ENCODE data around the gene PI4K2A.

PI4K2A gene

DNA sequence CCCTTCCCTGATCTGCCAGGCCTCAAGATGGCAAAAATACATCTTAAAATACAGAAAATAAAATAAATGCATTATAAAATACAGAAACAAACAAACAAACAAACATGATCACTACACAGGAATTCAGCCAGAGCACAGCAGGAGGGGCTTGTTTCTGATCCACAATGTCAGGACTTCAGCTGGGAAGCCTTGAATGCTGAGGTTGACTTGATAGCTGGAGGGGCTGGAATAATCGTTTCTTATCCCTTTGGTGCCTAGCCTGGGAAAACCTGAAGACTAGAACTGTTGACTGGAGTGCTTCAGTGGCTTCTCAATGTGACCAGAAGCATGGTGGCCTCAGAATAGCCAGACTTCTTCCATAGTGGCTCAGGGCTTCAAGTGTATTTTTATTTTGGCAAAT, 63.9 kb downstream of the PI4K2A start:
- no peak for DNase-seq (ENCODE audit: low read depth in 1 of 2, low spot score in 1 of 2)

DNA sequence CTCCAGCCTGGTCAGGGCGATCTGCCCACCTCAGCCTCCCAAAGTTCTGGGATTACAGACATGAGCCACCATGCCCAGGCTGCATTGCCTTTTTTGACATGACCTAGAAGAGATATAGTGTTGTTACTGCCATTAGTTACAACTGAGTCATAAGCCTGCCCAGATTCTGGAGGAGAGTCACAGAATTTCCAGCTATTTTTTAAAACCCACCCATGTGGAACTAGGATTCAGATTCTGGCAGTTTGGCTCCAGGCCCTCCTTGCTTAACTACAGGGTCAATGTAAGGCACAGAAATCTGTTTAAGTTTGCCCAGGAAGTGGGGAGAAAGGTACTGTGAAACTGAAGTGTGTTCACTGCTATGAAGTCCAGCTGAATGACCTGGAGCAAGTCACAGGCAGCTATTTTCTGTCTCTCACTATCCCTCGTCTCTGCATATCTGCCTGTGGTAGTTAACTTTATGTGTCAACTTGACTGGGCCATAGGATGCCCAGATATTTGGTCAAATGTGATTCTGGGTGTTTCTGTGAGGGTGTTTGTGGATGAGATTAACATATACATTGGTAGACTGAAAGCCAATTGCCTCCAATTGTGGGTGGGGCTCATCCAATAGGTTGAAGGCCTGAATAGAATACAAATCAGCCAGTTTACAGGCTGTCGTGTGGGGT, 64.7 kb downstream of the PI4K2A start:
- no peak for DNase-seq (ENCODE audit: low read depth in 1 of 2, low spot score in 1 of 2)

DNA sequence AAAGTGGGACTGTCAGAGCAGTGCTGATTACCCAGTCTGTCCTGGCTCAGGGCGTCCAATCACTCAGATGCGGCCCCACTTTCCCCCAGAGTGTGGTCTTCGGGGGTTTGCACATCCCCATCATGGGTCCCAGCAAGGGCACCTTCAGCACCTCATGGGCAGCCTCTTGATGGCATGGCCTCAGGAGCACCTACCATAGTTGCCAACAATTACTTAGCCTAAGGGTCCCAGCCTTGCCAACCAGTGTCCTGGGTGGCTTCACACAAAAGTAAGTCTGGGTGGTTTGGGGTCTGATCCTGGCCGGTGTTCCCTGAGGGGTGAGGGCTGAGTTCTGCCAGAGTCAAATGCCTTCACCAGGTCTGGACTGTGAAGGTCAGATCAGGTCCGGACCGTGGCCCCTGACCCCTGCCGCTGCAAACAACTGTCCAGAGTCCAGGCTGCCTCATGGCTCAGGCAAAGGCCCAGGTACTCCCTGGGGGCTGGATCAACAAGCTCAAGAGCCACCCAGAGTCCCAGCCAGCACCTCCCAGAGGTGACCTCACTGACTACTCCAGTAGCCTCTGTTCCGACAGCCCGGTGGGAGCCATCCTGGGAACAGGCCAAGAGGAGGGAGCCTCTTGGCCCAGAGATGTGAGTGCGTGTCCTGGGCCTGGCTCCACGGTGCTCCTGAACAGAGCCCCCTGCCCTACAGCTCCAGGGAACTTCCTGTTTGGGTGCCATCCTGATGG, 66.8 kb downstream of the PI4K2A start:
- DNase-seq (ENCODE audit: low read depth in 1 of 2, low spot score in 1 of 2): no peak

DNA sequence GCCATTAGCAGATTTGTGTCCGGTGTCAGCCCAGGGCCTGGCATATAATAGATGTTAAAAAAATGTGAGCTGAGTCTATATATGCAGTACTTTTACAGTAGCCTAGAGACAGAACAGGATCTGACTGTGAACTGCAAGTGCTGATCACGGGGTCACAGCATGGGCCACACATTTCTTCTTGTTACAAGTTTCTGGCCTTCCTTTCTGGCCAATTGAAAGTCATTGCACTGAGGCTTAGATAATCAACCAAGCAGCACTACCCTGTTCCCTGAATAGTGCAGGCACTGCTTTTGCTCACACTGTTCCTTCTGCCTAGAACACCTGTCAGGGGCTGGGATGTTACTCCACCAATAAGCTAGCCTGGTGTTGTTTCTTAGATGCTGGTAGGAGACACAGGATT, 67.7 kb downstream of the PI4K2A start:
- no peak for DNase-seq (ENCODE audit: low read depth in 1 of 2, low spot score in 1 of 2)

DNA sequence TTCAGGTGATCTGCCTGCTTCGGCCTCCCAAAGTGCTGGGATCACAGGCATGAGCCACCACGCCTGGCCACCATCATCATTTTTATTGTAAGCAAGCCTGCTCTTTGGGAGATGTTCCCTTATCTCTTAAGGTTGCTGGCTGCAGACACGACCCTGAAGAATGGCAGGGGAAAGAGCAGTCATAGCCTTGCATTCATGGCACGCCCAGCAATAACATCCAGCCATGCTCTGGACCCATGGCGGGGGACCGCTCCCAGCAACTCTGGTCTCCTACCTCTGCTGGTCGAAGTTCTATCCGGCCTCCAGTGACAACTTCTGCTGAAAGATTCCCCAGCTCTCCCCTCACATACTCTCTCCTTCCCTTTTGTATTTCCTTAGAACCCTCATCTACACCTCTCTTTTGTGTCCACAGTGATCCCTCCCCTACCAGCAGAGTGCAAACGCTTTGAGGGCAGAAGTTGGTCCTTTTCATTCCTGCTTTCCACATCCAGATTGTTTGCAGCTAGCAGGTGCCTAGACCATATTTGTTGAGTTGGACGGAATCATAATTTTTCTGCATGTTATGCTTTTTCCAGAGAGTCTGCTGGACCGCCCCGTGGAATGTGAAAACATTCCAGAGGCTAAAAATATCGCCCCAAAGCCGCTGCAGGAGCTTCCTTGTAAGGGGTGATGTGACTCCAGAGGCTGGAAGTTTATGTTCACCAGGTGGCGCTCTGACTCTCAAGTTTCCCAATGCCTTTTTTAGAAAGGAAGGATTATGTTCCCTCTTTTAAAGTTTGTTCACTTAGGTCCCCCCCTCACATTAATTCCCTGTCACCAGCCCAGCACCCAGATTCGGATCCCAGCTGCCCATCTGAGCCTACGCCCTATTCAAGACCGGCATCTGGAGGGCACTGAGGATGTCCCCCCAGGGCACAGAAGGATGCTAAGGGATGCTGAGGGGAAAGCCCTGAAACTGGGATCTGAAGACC, 68.8 kb downstream of the PI4K2A start:
- no peak for DNase-seq (ENCODE audit: low read depth in 1 of 2, low spot score in 1 of 2)

DNA sequence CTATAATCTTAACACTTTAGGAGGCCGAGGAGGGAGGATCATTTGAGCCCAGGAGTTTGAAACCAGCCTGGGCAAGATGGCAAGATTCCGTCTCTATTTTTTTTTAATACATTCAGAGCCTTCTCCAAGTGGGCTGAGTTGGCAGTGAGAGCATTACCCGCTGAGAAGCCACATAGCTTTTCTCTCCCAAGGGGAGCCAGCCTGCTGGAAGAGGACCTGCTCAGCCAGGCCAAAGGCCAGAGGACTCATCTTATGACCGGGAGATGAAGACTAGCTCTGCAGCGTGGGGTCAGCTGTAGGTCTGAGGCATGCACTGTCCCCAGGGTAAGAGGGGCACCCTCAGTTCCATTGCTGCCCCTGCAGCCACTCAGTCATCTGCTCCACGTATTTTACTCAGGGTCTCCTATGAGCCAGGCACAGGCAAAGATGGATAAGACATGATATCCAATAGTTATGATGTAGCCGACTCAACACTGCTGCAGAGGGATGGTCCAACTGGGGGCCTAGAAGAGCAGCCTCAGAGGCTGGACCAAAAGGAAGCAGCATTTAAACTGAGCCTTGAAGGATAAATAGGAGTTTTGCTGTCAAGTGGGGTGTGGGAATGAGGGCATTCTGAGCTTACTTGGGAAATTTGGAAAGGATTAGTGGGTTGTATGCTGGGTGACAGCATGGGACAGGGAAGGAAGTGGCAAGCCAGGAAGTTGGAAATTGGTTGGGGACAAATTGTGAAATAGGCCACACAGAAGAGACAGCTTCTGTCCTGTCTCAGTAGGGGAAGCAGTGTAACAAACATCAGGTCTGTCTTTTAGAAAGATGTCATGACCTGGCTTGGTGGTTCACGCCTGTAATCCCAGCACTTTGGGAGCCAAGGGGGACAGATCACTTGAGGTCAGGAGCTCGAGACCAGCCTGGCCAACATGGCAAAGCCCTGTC, 71.4 kb downstream of the PI4K2A start:
- no peak for DNase-seq (ENCODE audit: low read depth in 1 of 2, low spot score in 1 of 2)

DNA sequence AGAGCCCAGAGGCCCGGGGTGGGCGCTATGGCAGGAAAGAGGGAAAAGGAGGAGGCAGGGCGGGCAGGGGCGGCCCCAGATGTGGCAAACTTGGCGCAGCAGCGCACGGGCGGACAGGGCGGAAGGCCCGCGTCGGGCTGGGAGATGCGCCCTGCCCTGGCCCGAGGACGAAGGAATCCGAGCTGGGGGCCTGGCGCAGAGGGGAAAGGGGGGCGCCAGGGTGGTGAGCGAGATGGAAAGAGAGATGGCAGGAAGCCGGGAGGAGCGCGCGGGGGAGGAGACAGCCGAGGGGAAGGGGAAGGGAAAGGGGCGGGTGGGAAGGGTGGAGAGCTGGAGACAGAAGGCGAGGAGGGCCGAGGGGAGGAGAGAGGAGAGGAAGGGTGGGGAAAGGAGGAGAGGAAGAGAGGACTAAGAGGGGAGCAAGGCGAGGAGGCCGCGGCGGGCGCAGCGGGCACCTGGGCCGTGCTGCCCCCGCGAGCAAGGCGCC, 72.9 kb downstream of the PI4K2A start, which contains the start of gene MARVELD1:
Gene MARVELD1, plus strand, starts transcription at position 392 of the 487 bp plus-strand sequence. CDS start 147 bp downstream, outside the sequence.
- no peak for DNase-seq (ENCODE audit: low read depth in 1 of 2, low spot score in 1 of 2)

DNA sequence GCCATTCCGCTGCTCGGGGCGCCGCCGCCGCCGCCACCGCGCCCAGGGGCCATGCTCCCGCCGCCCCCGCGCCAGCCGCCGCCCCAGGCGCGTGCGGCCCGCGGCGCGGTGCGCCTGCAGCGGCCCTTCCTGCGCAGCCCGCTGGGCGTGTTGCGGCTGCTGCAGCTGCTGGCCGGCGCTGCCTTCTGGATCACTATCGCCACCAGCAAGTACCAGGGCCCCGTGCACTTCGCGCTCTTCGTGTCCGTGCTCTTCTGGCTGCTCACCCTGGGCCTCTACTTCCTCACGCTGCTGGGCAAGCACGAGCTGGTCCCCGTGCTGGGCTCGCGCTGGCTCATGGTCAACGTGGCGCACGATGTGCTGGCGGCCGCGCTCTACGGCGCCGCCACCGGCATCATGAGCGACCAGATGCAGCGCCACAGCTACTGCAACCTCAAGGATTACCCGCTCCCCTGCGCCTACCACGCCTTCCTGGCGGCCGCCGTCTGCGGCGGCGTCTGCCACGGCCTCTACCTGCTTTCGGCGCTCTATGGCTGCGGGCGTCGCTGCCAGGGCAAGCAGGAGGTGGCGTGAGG, 73.4 kb downstream of the PI4K2A start:
- peak; percentile 14 to 39 for DNase-seq (ENCODE audit: low read depth in 1 of 2, low spot score in 1 of 2)

DNA sequence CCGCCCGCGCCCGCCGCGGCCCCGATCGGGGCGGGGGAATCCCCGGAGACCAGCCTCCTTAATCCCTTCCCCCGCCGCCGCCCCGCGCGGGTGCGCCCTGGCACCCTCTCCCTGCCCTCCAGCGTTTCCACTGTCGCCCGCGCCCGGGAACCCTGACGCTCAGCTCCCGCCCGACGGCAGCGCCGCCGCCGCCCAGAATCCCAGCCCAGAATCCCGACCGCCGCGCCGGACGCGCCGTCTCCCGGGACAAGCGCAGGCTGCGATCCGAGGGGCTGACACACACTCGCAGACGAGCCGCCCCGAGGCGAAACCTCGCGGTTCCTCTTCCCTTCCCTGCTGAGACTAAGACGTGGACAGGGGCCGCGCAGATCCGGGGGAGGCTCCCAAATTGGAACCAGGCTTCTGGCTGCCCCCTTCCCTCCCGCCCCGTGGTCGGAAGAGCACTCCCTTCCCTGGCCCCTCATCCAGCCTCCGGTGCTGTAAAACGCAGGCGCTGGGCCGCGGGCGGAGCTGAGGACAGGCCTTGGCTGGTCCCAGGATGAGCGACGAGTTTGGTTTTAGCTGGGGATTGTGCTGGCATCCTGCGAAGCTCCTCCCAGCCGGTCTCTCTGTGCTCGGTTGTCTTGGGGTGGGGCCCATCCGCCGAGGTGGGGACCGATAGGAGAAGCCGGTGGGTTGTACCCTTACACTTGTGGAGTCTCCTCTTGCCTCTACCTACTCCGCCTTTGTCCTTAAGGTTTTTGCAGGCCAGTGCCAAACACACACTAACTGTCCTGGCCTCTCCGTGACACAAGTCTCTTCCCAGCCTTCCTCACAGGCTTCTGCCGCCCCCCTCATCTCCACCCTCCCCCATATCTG, 74.2 kb downstream of the PI4K2A start:
- no peak for DNase-seq (ENCODE audit: low read depth in 1 of 2, low spot score in 1 of 2)

DNA sequence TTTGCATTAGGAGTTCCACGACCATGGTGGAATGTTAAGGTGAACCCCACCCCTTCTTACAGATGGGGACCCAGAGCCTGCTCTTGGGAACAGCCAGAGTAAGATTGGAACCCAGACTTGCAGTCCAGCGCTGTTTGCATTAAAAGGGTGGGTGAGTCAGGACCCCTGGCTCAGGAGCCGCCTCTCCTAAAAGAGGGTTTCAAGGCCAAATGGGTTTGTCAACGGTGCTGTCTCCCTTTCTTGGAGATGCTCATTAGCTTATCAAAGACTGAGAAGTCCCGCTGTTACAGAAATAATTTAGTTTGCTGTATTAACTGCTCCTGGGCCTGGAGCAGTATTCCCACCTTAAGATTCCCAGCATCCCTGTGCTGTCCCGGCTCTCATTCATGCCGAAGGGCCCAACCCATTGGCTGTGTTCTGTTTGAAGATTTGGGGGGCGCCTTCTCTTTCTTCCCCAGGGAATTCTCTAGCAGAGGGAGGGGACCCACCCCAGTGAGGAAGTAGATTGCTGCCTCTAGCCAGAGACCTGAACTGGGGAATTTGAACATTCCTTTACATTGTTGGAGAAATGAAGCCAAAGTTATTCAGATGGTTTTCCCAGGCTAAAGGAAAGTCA, 74.9 kb downstream of the PI4K2A start:
- DNase-seq (ENCODE audit: low read depth in 1 of 2, low spot score in 1 of 2): no peak

DNA sequence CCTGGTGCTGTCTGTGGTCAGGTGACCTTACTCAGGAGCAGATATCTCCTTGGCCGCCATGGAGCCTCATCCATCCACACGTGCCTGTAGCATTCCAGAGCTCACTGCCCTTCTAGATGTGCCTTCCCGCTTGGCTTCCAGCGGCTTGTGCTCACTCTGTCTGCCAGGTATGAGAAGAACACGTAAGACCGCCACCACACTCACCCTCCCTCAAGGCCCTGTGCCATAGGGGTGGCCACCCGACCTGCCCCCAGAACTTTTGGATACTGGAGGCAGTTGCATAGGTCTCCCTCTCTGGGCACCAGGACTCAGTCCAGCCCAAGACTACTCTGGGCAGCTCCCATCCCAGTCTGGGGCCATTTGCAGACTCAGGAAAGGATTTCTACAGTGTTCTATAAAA, 77.2 kb downstream of the PI4K2A start:
- DNase-seq (ENCODE audit: low read depth in 1 of 2, low spot score in 1 of 2): no peak

DNA sequence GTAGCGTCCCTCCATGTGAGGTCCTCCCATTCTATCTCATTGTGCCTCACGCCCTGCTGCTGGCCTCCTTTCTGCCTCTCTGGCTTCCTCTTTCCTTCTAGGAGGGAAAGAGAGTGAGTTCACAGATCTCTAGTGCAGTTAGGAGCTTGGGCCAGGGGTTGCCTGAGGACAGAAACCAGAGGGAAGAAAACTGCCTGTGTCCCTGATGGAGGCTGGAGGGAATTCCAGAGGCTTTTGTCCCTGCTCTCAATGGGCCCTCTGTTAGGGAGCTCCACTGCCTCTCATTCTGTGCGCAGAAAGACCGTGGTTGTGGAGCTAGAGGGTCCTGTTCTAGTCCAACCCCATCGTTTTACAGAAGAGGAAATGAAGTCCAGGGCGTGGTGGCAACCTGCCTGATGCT, 77.7 kb downstream of the PI4K2A start:
- DNase-seq (ENCODE audit: low read depth in 1 of 2, low spot score in 1 of 2): no peak

DNA sequence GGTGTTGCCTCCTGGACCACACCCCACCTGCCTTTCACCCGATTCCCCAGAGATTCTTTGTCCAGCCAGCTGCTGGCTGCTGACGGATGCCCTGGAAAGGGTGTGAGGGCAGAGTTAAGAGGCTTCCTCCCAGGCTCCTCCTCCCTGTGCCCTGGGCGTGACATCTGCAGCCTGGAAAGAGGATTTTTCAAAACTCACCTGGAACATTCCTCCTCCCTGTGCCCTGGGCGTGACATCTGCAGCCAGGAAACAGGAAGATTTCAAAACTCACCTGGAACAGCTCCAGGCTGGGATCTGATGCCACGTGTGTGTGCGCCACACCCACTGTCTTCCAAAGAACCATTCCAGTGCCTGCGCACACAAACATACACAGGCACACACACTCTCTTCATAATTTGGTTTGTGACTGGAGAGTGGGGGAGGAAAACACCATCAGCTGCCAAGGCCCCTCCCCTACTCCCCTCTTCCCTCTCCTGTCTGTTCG, 78.2 kb downstream of the PI4K2A start:
- DNase-seq (ENCODE audit: low read depth in 1 of 2, low spot score in 1 of 2): no peak

DNA sequence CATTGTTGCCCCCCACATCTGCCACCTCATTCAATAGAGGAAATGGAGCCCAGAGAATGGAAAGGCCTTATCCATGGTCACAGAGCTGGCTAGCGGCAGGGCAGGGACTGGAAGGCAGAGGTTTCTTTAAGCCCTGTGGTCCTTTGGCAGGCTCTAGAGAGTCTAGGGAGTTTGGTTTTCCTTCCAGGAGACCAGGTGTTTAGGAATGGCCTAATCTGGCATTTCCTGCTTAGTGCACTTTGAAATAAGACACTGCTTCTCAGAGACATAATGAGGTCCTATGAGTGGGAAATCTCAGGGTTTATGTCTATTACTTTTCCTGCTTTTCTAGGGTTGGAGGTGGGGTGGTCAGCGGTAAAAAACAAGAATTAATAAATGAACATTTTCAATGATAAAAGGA, 79.1 kb downstream of the PI4K2A start:
- DNase-seq (ENCODE audit: low read depth in 1 of 2, low spot score in 1 of 2): no peak

DNA sequence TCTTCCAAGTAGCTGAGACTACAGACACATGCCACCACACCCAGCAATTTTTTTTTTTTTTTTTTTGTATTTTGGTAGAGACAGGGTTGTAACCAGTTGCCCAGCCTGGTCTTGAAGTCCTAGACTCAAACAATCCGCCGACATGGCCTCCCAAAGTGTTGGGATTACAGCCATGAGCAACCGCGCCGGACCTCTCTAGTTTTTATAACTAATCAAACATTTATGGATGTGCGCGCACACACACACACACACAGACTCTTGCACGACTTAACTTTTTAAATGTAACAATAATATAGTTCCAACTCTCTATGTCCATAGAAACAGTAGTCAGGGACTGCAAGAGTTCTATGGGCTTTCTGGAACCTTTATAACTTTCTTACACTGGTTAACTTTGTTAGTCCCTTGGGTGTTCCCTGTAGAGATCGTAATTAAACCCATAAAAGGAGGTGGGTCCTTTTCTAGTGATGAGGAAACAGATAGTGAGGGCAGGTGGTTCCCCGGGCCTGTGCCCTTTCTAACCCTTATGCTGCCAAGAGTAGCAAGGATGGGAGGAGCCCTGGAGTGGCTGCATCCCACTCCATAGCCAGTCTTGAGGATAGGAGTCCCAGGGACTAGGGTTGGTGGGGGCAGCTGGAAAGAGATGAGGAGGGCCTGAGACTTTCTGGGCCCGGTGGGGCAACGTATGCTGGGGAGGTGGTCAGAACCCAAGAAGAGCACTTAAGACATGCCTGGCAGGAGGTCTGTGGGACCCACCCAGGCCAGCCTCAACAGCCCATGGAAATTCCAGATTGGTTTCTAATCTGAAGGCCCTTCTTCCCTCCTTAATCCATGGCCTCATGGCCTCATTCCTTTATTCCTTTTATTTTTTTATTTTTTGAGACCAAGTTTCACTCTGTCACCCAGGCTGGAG, 81.7 kb downstream of the PI4K2A start:
- DNase-seq (ENCODE audit: low read depth in 1 of 2, low spot score in 1 of 2): no peak

DNA sequence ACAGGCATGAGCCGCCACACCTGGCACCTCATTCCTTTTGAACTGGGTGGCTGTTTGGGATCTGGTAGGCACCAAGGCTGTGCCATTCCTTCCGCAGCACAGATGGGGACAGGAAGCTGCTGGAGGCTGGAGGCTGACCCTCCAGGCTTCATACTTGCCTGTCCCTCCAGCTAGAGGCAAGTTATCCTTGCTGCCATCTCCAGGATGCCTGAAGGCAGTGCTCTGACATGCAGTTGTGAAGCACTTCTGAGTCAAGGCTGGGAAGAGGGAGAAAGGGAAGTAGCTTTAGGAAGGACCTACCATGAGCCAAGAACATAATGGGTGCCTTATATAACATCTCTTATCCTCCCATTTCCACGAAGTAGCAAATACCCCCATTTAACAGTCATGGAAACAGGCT, 82.5 kb downstream of the PI4K2A start:
- no peak for DNase-seq (ENCODE audit: low read depth in 1 of 2, low spot score in 1 of 2)

DNA sequence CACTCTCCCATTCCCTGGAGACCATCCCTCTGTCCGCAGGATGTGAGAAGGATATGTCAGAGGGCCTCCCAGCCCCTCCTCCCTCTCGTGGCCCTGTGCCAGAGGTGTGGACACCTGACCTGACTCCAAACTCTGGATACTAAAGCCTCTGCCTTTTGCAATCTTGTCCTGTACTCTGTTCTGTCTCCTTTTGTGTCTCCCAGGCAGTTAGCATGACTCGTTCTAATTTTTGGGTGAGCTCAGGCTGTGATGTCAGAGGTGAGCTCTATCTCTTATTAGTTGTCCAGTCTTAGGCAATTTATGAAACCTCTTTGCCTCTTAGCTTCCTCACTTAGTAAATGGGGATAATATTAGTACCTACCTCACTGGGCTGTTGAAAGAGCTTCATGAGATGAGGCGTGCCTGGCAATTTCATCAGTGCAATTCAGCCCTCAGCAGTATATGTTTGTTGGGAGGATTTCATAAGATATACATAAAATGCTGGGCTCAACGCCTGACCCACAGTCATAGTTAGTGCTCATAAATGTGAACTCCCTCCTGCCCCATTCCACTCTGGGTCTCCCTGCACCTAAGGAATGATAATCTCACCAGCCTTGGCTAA, 84.0 kb downstream of the PI4K2A start:
- no peak for DNase-seq (ENCODE audit: low read depth in 1 of 2, low spot score in 1 of 2)

All from activated T-helper 1 cell treated with anti-CD3 and anti-CD28 coated beads, Interleukin-2, amount 50 U/mL, for 16 hours (primary cell).